ENCODE measurements around the gene BCL2.
"Not testable (repeated sequence)": the region's sequence is repeated elsewhere in the genome, so short reads cannot be mapped to it uniquely, and the experiment has no call there.

BCL2 gene

GRCh38 chr18:63236921-63237846, 82.4 kb downstream of the BCL2 start:
- no peak for DNase-seq (ENCODE audit: low read depth in 4 of 4, low spot score in 1 of 4)

- DNase-seq (ENCODE audit: low read depth in 4 of 4, low spot score in 1 of 4), result no peak
These were observed 83.2 kb downstream of the BCL2 start for GRCh38 chr18:63236406-63236805.

- DNase-seq (ENCODE audit: low read depth in 4 of 4, low spot score in 1 of 4), result not testable (repeated sequence)
These were observed 83.6 kb downstream of the BCL2 start for GRCh38 chr18:63235920-63236319.

- no peak for DNase-seq (ENCODE audit: low read depth in 4 of 4, low spot score in 1 of 4)
These were observed 84.7 kb downstream of the BCL2 start for GRCh38 chr18:63234841-63235240.

GRCh38 chr18:63234432-63234831, 85.1 kb downstream of the BCL2 start:
- no peak for DNase-seq (ENCODE audit: low read depth in 4 of 4, low spot score in 1 of 4)

- peak in 1 of 4 experiments; percentile 34 for DNase-seq (ENCODE audit: low read depth in 4 of 4, low spot score in 1 of 4)
These were observed 86.2 kb downstream of the BCL2 start for GRCh38 chr18:63233334-63233733.

- no peak for DNase-seq (ENCODE audit: low read depth in 4 of 4, low spot score in 1 of 4)
These were observed 86.7 kb downstream of the BCL2 start for GRCh38 chr18:63232826-63233225.

- no peak for DNase-seq (ENCODE audit: low read depth in 4 of 4, low spot score in 1 of 4)
These were observed 89.6 kb downstream of the BCL2 start for GRCh38 chr18:63229971-63230370.

- no peak for DNase-seq (ENCODE audit: low read depth in 4 of 4, low spot score in 1 of 4)
These were observed 94.1 kb downstream of the BCL2 start for GRCh38 chr18:63225434-63225833.

- DNase-seq (ENCODE audit: low read depth in 4 of 4, low spot score in 1 of 4), result no peak
These were observed 94.9 kb downstream of the BCL2 start for GRCh38 chr18:63224630-63225029.

- no peak for DNase-seq (ENCODE audit: low read depth in 4 of 4, low spot score in 1 of 4)
These were observed 95.7 kb downstream of the BCL2 start for GRCh38 chr18:63223837-63224236.

GRCh38 chr18:63220903-63221302, 98.7 kb downstream of the BCL2 start:
- no peak for DNase-seq (ENCODE audit: low read depth in 4 of 4, low spot score in 1 of 4)

GRCh38 chr18:63218472-63218871, 101.1 kb downstream of the BCL2 start:
- DNase-seq (ENCODE audit: low read depth in 4 of 4, low spot score in 1 of 4), result no peak

GRCh38 chr18:63216516-63217311, 102.9 kb downstream of the BCL2 start:
- DNase-seq (ENCODE audit: low read depth in 4 of 4, low spot score in 1 of 4), result no peak

- DNase-seq (ENCODE audit: low read depth in 4 of 4, low spot score in 1 of 4), result no peak
These were observed 105.5 kb downstream of the BCL2 start for GRCh38 chr18:63213936-63214671.

- DNase-seq (ENCODE audit: low read depth in 4 of 4, low spot score in 1 of 4), result no peak
These were observed 106.2 kb downstream of the BCL2 start for GRCh38 chr18:63213331-63213900.

GRCh38 chr18:63210521-63210920, 109.0 kb downstream of the BCL2 start:
- DNase-seq (ENCODE audit: low read depth in 4 of 4, low spot score in 1 of 4), result no peak

- DNase-seq (ENCODE audit: low read depth in 4 of 4, low spot score in 1 of 4), result no peak
These were observed 110.9 kb downstream of the BCL2 start for GRCh38 chr18:63208676-63209075.

- no peak for DNase-seq (ENCODE audit: low read depth in 4 of 4, low spot score in 1 of 4)
These were observed 111.7 kb downstream of the BCL2 start for GRCh38 chr18:63207835-63208234.

- DNase-seq (ENCODE audit: low read depth in 4 of 4, low spot score in 1 of 4), result no peak
These were observed 112.3 kb downstream of the BCL2 start for GRCh38 chr18:63207143-63207790.

All from stimulated activated CD4-positive, alpha-beta T cell treated with anti-CD3 and anti-CD28 coated beads, Interleukin-1b, Interleukin-23, amount 100 ng/mL, for 24 hours (primary cell).